ENCODE measurements around the gene SKAP1.

DNA sequence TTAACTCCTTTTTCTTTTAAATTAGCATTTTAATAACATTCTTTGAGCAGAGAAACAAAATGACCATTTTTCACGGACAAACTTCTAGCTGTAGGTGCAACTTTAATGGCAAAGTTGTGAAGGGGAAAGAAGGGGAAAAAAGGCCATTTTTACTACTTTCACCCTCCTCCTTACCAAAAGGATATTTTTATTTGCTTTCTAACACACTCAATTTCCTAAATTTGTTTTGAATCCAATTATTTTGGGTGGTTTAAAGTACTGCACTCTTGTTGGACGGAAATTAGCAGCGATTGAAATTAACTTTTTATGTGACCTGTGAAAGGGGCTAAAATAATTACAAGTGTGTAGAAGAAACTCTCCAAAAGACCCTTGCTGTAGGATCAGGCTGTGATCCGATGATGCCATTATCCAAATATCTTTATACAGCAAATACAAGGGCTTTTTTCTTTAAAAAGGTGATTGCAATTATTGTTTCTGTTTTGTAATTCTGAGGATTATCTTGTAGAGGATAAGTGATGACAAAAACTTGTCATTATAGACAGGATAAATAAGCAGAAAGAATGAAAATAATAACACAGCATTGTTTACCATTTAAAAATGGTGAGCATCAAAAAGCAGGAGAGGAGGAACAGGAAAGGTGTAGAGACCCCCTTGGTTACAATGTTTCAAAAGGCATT lies 280.1 kb downstream of the SKAP1 start:
- TF ChIP-seq, protein P1, sequence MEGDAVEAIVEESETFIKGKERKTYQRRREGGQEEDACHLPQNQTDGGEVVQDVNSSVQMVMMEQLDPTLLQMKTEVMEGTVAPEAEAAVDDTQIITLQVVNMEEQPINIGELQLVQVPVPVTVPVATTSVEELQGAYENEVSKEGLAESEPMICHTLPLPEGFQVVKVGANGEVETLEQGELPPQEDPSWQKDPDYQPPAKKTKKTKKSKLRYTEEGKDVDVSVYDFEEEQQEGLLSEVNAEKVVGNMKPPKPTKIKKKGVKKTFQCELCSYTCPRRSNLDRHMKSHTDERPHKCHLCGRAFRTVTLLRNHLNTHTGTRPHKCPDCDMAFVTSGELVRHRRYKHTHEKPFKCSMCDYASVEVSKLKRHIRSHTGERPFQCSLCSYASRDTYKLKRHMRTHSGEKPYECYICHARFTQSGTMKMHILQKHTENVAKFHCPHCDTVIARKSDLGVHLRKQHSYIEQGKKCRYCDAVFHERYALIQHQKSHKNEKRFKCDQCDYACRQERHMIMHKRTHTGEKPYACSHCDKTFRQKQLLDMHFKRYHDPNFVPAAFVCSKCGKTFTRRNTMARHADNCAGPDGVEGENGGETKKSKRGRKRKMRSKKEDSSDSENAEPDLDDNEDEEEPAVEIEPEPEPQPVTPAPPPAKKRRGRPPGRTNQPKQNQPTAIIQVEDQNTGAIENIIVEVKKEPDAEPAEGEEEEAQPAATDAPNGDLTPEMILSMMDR (IDR thresholded peaks at IDR 0.05) = no peak
- TF ChIP-seq POLR2A (IDR thresholded peaks at IDR 0.05) = no peak

Measured in upper lobe of left lung (tissue), 4 donors.